Left ventricle myocardium inferior (tissue), 1 donor: ENCODE data around the gene PPP4C. TPM values are rescaled to one million over a fixed set of nuclear protein-coding genes. Genes with fewer than 3 reads are reported as not detected.

Experiments used
- DNase-seq: peaks from one replicate; pipeline ENCODE4 v3.0.0-alpha.2; 2020
- H3K27ac ChIP-seq: fragments of 200-600 bp; replicated peaks from 2 replicates; pipeline ENCODE4 v1.8.0; 2021
- H3K27me3 ChIP-seq: fragments of 200-600 bp; 2 replicates; pipeline ENCODE4 v1.8.0; 2021; ENCODE audit warnings: low read depth
- H3K36me3 ChIP-seq: fragments of 200-600 bp; 2 replicates; pipeline ENCODE4 v1.8.0; 2021
- H3K4me1 ChIP-seq: fragments of 200-600 bp; 2 replicates; pipeline ENCODE4 v1.8.0; 2021
- H3K4me3 ChIP-seq: fragments of 200-600 bp; 2 replicates; pipeline ENCODE4 v1.8.0; 2021; ENCODE audit warnings: mild to moderate bottlenecking, moderate library complexity
- H3K9me3 ChIP-seq: fragments of 200-600 bp; replicated peaks from 2 replicates; pipeline ENCODE4 v1.8.0; 2021
- CTCF ChIP-seq: fragments of 200-600 bp; IDR thresholded peaks from 2 replicates; pipeline ENCODE4 v1.8.0; 2021; ENCODE audit warnings: antibody characterized with exemption, mild to moderate bottlenecking, borderline replicate concordance
- intact Hi-C: fragments of 100-400 bp; cut with micrococcal nuclease; formaldehyde crosslinking; loops from one replicate; pipeline ENCODE4 v1.11.0; 2022
- long read RNA-seq: library from polyadenylated mRNA; unstranded; transcript quantifications from one replicate; pipeline ENCODE4 v2.0.0, GENCODE V29; 2021
- total RNA-seq: library from RNA; stranded (reverse); fragmentation: NEBNext Ultra II Directional; extraction: Animal tissue kit (Norgen Biotek cat#: 25700); gene quantifications from one replicate; pipeline ENCODE4 v1.2.1, GENCODE V29; 2021
- donor health status: DM: no; HTN: yes; CAD: no; lungs with severe emphysema.

PPP4C gene
- total RNA-seq: 32.2 TPM
- long read RNA-seq, transcript PPP4C-204 (8 exons, 941 nt): minor isoform, 6 of 141 reads
- long read RNA-seq, transcript PPP4C-214 (8 exons, 1,301 nt): minor isoform, 10 of 141 reads
- long read RNA-seq, transcript PPP4C-201 (9 exons, 1,407 nt): major isoform, 89 of 141 reads
- long read RNA-seq, partial matches to known transcripts: 4 of 141 reads
- long read RNA-seq, other reads (novel, unspliced or antisense): 30 of 141 reads

- Histone ChIP-seq H3K4me1 (peaks cover 64% of the 10 kb centered on the region), H3K27ac (peak within 1 kb of the TSS; percentile 98), H3K27me3 (no peaks in the 10 kb centered on the region), H3K4me3 (peak within 1 kb of the TSS; percentile 100), H3K36me3 (peaks cover 69% of the 10 kb centered on the region), H3K9me3 (no peaks in the 10 kb centered on the region)
- peak; percentile 94 for DNase-seq
- intact Hi-C loops: no loop called here
- TF ChIP-seq CTCF: peak; percentile 31
Measured at GRCh38 chr16:30075503-30076275, at the start of gene PPP4C. Gene PPP4C, plus strand, starts transcription at chr16:30075994. Its CDS starts 384 bp downstream, at chr16:30076378.

GRCh38 chr16:30026449-30026848, 49.3 kb upstream of the PPP4C start:
- Histone ChIP-seq H3K27ac (no peak overlapping the region), H3K36me3 (no peaks in the 10 kb centered on the region), H3K4me3 (no peak overlapping the region), H3K9me3 (no peaks in the 10 kb centered on the region), H3K4me1 (peaks cover 12% of the 10 kb centered on the region), H3K27me3 (peaks cover 77% of the 10 kb centered on the region)
- no peak for DNase-seq
- TF ChIP-seq CTCF: no peak
- intact Hi-C loops: no loop called here

GRCh38 chr16:30027588-30028437, 48.0 kb upstream of the PPP4C start:
- DNase-seq: no peak
- peaks cover 9% of the 10 kb centered on the region for H3K4me1 ChIP-seq
- intact Hi-C loops: no loop called here
- no peak for TF ChIP-seq CTCF
- H3K27ac ChIP-seq: no peak overlapping the region
- H3K27me3 ChIP-seq: peaks cover 90% of the 10 kb centered on the region
- no peaks in the 10 kb centered on the region for H3K36me3 ChIP-seq
- H3K4me3 ChIP-seq: no peak overlapping the region
- no peaks in the 10 kb centered on the region for H3K9me3 ChIP-seq

GRCh38 chr16:30028438-30029076, 47.2 kb upstream of the PPP4C start:
- H3K9me3 ChIP-seq: no peaks in the 10 kb centered on the region
- intact Hi-C loops: no loop called here
- TF ChIP-seq CTCF: no peak
- no peak overlapping the region for H3K4me3 ChIP-seq
- H3K27me3 ChIP-seq: peaks cover 98% of the 10 kb centered on the region
- H3K4me1 ChIP-seq: peaks cover 9% of the 10 kb centered on the region
- no peaks in the 10 kb centered on the region for H3K36me3 ChIP-seq
- no peak overlapping the region for H3K27ac ChIP-seq
- no peak for DNase-seq
